Stimulated activated CD8-positive, alpha-beta memory T cell treated with anti-CD3 and anti-CD28 coated beads, Interleukin-12 subunit alpha, Interleukin-12 subunit beta, amount 100 ng/mL, for 4 hours (primary cell): ENCODE results near the gene PRCC.
"Not testable (repeated sequence)": the region's sequence is repeated elsewhere in the genome, so short reads cannot be mapped to it uniquely, and the experiment has no call there.

Experiments used
- DNase-seq: peaks from one replicate; pipeline ENCODE4 v3.0.0-alpha.2; 2020; ENCODE audit warnings: low read depth

PRCC gene

GRCh38 chr1:156760796-156761104 lies 6.6 kb upstream of the PRCC start:
- no peak for DNase-seq

GRCh38 chr1:156765136-156765535 lies 2.2 kb upstream of the PRCC start:
- not testable (repeated sequence) for DNase-seq

- DNase-seq: no peak
Measured at GRCh38 chr1:156765666-156766065, 1.7 kb upstream of the PRCC start.

GRCh38 chr1:156766298-156767100 lies 836 bp upstream of the PRCC start:
- DNase-seq: no peak

GRCh38 chr1:156767879-156768604 lies 707 bp downstream of the PRCC start:
- DNase-seq: no peak

GRCh38 chr1:156768610-156769295 lies 1.4 kb downstream of the PRCC start:
- DNase-seq: no peak

- DNase-seq: no peak
Measured at GRCh38 chr1:156772222-156772621, 4.9 kb downstream of the PRCC start.

- no peak for DNase-seq
Measured at GRCh38 chr1:156772728-156773497, 5.6 kb downstream of the PRCC start.

- no peak for DNase-seq
Measured at GRCh38 chr1:156773607-156774006, 6.3 kb downstream of the PRCC start.

- no peak for DNase-seq
Measured at GRCh38 chr1:156775799-156776198, 8.5 kb downstream of the PRCC start.

GRCh38 chr1:156776942-156777341 lies 9.6 kb downstream of the PRCC start:
- DNase-seq: no peak

GRCh38 chr1:156777573-156777972 lies 10.2 kb downstream of the PRCC start:
- no peak for DNase-seq

- no peak for DNase-seq
Measured at GRCh38 chr1:156781585-156782186, 14.4 kb downstream of the PRCC start.

GRCh38 chr1:156785458-156785857 lies 18.1 kb downstream of the PRCC start:
- DNase-seq: no peak

- DNase-seq: no peak
Measured at GRCh38 chr1:156786640-156787039, 19.3 kb downstream of the PRCC start.

GRCh38 chr1:156788136-156788535 lies 20.8 kb downstream of the PRCC start:
- DNase-seq: no peak

GRCh38 chr1:156789621-156790318 lies 22.4 kb downstream of the PRCC start:
- DNase-seq: no peak

GRCh38 chr1:156794506-156795373 lies 27.4 kb downstream of the PRCC start:
- DNase-seq: no peak

GRCh38 chr1:156795374-156795733 lies 28.0 kb downstream of the PRCC start:
- DNase-seq: no peak

GRCh38 chr1:156795787-156796186 lies 28.5 kb downstream of the PRCC start:
- no peak for DNase-seq
